Stimulated activated CD8-positive, alpha-beta memory T cell treated with anti-CD3 and anti-CD28 coated beads, Interleukin-4, amount 100 ng/mL, for 4 hours (primary cell): ENCODE results near the gene PLD5.
"Not testable (repeated sequence)": the region's sequence is repeated elsewhere in the genome, so short reads cannot be mapped to it uniquely, and the experiment has no call there.

Experiments used
- DNase-seq, 2 donors: peaks; one replicate each; pipeline ENCODE4 v3.0.0-alpha.2; 2020; ENCODE audit warnings: low read depth in 2 of 2, low spot score in 1 of 2

PLD5 gene

DNA sequence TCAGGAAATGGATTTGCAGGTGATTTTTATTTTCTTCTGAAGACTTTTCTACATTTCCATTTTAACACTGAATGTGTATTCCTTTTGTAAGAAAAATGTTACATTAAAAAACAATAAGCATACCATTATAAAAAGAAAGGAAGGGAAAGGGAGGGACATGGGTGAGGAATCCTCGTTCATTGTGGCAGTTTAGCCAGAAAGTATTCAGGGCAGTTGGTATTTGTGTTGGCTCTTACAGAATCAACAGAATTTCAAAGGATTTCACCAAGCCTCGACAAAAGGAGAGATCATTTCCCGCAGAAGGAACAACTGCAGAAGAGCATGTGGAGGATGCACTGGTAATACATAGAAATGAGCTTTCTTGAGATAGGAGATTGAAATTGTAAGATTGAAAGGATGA, 35.0 kb downstream of the PLD5 start:
- no peak for DNase-seq

DNA sequence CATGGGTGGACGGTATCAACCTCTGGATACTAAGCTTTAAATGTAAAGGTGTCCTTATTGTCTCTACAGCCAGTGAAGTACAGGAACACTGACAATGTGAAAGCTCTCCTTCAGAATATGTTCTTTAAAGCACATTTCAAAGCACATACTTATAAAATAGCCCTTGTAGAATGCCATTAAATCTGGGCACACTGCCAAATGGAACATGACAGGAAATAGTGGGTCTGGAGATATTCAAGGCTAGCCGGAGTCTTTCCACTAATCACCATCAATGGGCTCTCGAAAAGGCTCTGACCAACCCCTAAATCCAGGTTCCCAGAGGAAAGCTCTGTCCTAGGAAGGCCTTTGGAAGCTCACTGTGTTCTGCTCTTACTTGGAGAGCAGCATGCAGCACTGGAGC, 46.6 kb downstream of the PLD5 start:
- DNase-seq = no peak

DNA sequence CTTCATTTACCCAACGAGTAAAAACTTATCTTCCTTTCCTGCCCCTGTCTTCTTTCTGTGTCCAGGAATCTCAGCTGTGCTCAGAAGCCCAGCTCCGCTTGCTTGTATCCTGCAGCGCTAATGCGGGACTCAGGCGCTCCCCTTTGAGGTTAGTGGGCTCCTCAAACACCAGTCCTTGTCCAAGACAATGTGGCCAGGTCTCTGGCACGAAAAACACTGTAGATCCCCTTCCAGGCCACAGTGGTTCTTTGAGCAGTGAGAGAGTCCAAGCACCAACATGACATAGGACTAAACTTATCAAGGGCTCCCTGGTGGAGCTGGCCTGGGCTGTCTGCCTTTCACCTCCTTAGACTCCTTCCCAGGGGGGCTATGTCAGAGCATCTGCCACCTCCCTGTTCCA, 53.7 kb downstream of the PLD5 start:
- no peak for DNase-seq

DNA sequence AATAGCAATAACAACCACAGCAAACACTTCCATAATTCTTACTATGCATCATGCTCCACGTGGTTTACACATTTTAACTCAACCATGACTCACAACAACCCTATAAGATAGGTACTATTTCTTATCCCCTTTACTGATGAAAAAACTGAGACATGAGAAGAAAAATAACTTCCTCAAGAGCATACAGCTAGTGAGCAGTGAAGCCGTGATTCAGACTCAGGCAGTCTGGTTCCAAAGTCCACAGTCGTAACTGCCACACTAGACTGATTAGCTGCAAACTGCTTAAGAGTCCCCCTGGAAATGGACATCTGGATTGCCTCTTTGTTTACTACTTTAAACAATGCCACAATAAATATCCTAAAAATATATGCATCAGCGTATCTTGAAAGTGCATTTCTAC, 55.7 kb downstream of the PLD5 start:
- DNase-seq = no peak

DNA sequence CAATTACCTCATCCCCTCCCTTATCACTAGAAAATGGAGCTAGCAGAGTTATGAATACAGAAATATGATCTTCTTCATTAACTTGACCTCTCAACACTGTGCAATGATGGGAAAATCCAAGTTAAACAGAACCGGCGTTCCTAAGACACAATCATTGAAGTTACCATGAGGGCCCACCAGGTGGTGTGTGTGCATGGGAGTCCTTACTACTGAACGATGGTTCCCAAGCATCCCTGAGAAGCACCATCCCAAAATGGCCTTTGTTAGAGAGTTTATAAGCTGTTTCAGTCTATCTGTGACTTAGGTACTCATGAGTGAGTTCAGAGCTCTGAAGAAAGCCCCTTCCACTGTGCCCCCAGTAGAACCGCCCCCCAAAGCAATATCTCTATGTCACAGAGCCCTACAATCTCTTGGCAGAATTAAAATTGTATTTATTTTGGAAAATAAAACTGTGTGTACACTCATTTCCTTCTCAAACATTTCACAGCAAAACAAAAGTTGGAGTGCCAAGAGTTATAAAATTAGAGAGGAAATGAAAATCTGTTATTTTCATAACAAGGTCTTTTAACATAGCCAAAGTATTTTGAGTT, 56.8 kb downstream of the PLD5 start:
- no peak for DNase-seq

DNA sequence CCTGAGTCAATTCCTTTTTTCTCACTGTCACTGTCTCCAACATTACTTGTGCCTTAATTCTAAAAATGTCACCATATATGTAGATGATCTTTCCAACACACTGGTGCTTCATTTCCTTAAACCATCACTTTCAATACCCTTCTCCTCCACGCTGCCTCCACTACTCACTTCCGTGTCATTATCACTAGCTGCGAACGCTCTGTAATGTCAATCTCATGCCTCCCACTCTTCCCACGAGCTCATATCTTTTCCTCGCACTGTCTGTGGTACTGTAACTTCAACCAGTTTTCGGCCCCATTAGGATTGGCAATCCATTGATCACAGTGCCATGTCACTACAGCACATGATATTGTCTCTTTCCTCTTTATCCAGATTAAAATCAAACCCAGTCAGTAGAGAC, 61.6 kb downstream of the PLD5 start:
- no peak for DNase-seq

DNA sequence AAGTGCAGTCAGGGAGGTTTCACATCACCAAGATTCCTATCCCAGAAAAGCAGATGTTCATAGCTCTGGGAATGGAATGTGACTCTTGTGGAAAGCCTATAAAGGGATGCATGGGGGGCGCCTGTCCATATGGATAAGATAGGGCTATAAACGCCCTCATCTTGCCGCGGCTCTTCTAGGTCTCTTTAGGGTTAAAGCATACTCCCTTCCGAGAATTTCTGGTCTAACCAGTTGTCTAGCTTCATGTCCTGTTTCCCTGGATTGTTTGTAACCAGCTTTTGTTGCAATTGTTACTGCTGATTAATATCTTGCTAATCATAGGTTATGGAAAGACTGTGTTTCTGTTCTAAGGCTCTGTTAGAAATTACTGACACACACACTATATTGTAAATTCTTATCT, 64.8 kb downstream of the PLD5 start:
- not testable (repeated sequence) for DNase-seq

DNA sequence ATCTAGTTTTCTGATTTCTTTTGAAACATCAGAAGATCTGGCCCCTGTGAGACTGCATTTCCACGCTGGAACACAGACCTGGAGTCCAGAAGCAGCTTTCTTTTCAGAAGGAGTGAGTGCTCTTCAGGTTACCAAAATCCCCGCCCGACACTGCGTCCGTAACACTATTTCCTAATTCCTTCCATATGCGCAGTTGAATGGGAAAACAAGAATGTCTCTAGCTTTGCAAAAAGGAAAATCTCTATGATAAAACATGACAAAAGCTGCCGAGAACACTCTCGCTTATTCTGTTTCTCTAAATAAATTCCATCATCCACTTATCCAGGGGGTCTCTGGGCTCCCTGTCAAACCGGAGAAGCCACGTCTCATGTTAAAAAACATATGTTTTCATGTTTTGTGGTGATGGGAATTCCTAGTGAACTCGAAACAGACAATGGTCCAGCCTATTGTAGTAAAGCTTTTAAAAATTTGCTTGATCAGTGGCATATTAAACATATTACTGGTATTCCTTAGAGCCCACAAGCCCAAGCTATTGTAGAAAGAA, 67.7 kb downstream of the PLD5 start:
- DNase-seq = no peak

DNA sequence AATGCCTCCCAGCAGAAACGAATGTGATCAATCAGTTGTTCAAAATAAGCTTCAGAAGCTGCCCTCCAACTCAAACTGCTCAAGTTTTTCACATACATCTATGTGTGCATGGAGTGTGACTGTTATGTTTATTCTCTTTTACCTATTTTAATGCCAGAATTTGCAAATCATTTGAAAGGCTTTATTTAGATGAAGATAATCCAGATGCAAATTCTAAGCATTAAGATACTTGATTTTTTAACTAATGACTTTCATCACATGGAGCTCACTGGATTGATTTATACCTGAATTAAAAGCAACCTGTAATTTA, 69.5 kb downstream of the PLD5 start:
- no peak for DNase-seq

DNA sequence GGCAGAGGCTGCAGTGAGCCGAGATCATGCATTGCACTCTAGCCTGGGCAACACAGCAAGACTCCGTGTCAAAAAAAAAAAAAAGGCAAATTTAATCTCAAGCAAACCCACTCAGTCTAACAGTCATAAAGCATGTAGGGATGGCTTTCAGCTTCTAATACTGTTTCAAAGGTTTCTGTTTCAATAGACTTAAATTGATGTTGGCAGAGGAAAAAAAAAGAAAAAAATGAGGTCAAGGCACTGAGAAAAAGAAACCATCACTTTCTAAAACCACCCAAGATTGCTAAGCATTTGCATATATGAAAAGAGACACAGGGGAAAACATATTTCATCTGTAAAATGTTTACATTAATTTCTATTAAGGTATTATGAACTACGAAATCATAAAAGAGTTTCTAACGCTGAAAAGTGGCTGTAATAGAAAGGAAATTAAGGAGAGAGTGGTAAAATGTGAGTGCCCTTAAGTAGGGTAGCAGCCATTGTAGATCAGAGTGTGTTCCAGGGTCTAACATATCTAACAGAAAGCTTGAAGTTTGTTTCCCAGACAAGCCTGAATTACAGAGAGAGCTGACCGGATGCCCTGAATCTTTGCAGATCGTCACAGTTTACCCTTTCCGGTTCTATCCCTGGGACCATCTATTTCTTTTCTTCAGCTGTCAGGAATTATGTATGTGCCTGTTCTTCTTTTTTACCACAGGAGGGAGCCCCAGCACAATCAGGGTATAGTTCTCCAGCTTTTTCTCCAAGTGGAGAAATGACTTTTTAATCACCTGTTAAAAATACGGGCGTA, 70.0 kb downstream of the PLD5 start:
- DNase-seq = no peak

DNA sequence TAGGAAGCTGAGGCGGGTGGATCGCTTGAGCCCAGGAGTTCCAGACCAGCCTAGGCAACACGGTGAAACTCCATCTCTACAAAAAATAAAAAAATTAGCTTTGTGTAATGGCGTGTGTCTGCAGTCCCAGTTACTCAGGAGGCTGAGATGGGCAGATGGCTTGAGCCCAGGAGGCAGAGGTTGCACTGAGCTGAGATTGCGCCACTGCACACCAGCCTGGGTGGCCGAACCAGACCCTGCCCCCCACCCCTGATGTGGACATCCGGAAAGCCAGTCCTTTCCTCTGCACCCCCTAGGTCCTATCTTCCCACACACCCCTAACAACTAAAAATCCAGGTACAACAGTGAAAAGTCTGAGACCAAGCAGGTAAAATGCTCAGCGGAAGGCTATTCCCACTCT, 71.9 kb downstream of the PLD5 start:
- DNase-seq = no peak

DNA sequence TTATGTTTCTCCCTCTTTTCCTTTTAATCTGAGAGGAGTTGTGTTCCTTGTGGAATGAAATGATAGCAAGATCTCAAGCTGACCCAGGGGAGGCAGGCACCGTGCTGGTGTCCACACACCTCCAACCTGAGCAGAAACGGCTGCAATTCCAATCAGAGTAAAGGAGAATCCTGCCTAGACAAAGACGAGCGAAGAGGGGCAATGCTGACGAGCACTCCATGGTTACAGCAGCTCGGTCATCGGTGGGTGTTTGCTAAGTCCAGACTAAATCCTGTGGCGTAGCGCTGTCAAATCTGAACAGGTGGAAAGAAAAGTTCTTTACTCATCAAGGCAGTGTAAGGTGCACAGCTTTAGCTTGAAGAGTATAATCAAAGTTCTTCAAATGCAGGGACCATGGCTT, 74.8 kb downstream of the PLD5 start:
- no peak for DNase-seq

DNA sequence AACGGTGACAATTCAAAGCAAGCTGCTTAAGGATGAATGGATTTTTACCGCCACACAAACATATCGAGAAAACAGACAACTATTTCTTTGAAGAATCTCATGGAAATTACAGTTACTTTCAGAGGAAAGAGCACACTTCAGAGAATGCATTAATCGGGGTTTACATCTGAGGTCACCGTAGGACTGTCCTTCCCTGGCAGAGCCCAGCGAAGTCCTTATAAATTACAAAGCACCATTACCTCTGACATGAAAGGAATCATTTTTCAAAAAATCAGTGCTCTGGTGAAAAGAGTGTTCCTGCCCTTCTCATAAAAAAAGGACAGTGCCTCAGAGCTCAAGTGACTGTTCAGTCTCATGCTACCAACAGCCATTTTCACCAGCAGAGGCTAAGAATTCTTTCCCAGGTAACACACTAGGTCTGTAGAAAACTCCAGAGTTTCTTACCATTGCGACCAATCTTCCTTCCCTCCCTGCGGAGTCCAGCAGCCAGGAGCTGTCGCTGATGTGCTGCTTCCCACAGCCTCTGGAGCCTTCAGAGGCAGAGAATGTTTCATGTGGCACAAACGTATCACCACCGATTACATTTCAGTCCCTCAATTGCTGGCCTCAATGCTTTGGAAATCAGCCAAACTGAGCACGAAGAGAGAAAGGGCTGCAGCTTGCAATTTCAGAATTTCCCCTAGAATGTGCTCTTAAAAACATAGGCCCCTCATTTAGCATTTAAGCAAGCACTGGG, 75.4 kb downstream of the PLD5 start:
- no peak for DNase-seq

DNA sequence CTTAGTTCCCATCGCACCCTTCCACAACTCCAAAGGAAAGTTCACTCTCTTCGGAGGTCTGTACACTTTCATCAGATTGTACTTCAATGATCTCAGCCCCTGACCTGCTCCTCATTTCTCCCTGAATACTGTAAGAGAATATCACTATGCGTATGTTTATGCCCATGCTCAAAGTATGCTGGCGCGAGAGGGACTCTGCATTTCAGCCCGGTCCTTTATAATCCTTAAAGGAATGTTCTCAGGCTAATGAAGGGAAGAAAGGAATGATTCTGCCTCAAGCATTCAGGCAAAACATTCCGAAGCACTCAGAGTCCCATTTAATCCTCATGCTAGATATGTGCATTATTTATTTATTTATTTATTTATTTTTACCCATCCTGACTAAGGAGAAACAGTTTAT, 76.8 kb downstream of the PLD5 start:
- DNase-seq = no peak

DNA sequence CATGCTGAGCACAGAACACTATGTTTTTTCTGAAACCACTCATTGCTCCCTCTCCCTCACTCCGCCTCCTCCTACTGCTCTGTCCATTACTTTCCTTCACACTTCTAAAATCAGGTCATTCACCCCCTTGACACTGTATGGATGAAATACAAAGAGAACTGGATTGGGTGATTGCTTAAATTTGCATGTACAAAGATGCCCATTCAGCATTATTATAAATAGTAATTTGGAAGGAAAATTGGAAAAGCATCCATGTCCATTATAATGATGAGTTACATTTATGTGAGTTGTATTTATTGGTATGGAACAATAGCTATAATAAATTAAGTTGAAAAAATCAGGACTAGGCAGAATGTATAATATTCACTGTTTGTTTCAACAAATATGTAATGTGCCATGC, 83.7 kb downstream of the PLD5 start:
- DNase-seq = no peak

DNA sequence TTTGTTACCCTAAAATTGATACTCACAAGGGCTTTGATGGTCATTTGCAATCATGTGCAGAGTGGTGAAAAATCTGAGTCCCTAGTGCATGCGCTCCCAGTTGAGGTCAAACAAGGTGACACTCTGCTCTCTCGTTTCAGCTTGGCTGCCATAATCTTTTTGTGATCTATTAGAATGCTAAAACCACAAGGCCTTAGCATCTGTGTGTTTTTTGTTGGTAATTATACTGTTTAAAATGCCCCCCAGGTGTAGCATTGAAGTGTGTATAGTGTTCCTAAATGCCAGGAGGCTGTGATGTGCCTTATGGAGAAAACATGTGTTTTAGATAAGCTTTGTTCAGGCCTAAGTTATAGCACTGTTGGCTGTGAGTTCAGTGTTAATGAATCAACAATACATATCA, 89.3 kb downstream of the PLD5 start:
- DNase-seq = no peak

DNA sequence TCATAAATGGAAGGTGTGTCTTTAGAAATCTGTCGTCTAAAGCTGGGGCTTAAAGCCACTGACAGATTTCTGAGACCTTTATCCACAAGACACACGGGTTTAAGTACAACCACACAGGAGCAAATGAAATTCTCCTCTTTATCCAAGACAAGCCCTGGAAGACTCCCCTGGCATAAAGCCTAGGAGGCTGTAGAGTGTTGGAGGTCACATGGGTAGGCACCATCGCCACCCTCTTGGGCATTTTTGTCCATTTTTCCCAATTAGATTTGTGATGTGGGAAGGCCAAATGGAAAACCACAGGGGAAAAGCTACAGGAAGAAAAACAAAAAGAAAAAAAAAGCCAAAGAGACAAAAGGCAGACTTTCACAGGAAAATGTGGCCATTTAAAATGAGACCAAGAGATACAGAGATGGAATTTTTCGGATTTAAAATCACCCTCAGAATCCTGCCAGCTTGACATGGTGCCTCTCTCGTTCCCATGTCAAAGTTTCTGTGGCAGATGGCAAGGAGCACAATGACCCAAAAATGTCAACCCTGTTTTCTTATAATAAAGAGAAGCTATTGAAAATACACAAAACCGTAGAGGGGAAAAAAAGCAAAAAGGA, 91.9 kb downstream of the PLD5 start:
- no peak for DNase-seq

DNA sequence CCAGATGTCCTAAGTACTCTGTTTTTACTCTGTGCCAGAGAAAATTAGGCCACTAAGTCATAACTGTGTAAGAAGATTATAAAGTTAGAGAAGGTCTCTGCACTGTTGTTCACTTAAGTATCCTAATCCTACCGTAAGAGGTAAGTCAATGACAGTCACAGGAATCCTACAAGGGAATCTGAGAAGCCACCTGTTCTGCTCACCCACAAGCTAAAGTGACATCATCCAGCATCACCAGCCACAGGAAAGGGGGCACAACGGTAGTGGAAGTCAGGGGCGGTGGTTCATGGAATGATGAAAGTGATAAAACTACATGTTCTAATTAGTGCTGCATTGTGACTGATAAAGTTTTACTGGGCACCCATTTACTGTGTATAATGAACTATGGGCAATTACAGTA, 92.7 kb downstream of the PLD5 start:
- no peak for DNase-seq

DNA sequence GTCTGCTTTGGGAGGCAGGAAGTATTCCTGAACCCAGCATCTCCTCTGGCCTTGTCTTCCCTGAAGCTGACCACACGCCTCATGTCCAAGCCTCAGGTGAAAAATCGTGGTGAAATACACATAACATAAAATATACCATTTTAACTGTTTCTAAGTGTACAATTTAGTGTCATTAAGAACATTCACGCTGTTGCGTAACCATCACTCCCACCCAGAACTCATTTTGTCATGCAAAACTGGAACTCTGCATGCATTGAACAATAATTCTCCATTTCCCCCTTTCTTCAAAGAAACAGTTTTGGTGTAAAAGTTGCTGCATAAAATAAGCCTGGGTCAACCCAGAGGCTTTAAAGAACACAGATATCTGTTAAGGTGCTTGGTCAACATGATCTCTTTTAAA, 93.5 kb downstream of the PLD5 start:
- no peak for DNase-seq

DNA sequence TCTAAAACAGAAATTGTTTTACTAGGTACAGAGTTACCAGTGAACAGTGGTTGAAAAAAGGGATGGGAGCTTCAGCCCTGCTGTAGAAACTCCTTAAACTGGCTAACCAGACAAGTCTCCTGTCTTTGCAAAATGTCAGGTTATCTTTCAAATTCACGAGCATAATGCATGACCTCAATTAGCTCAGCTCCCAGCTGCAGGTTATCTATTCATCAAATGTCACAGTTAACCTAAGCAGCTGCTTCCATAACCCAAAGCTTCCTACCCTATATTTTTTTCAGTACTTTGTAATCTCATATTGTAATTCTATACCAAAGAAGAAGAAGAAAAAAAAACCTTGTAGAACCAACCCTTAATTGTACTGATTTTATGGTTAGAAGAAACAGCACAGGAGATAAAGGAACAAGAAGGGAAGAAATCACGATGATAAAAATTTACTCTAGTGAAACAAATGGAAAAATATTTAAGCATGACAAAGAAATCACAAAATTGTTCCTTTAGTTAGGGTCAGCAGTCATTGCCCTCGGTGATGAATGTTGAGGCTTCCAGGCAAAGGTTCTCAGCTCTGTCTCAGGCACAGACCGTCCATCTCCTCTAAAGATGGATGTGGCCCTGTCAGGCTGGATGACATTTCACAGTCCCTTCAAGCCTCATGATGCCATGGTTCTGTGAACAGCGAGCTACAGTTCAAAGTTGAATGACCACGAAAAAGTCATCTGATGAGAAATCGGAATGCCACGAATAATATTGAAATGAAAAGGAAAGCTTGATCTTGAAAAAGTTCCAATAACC, 95.9 kb downstream of the PLD5 start:
- no peak for DNase-seq

DNA sequence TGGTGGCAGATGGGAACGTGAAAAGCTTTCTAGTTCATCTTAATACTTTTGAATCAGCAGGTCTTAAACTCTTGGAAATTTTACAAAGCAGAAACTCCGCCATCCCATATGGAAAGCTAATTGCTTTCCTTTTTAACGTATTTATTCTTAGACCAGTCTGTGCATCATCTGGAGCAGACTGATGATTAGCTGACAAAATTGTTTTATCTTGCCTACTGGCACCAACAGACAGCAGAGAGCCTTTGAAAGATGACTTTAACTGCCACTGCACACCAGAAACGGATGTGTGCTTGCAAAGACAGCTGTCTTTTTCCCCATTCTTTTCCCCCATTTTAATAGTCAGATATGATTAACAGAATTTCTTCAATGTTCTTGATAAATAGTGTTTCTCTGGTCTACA, 97.0 kb downstream of the PLD5 start:
- no peak for DNase-seq
